Natural killer cell (primary cell): ENCODE measurements around the gene ZNF277. TPM values are rescaled to one million over a fixed set of nuclear protein-coding genes. Genes with fewer than 3 reads are reported as not detected.

Source experiments
- ATAC-seq, 3 donors: fragments of 150-1000 bp in 2 of 3; fragments of 200-7000 bp in 1 of 3; cut with Tn5 transposase; 1 replicate in 1 of 3; 2 replicates in 2 of 3; pipeline ENCODE4 v1.10.0; 2021; ENCODE audit warnings: mild to moderate bottlenecking in 2 of 3, moderate library complexity in 2 of 3
- DNase-seq, 2 donors: peaks; one replicate each; pipeline versions ENCODE4 v3.0.0 to v3.0.0-alpha.2; 2013 to 2021; ENCODE audit warnings: mixed read lengths in 1 of 2
- H3K27ac ChIP-seq: one replicate; pipeline ENCODE4 v1.5.1; 2013; ENCODE audit warnings: mild to moderate bottlenecking, low read length
- H3K27me3 ChIP-seq: one replicate; pipeline ENCODE4 v1.6.1; 2013; ENCODE audit warnings: low read length; ENCODE audit not compliant: control insufficient read depth, insufficient read depth
- H3K36me3 ChIP-seq: one replicate; pipeline ENCODE4 v1.6.1; 2013; ENCODE audit warnings: low read length; ENCODE audit not compliant: control insufficient read depth, insufficient read depth
- H3K4me1 ChIP-seq: one replicate; pipeline ENCODE4 v1.6.1; 2013; ENCODE audit warnings: low read length; ENCODE audit not compliant: control insufficient read depth, insufficient read depth
- H3K4me3 ChIP-seq: one replicate; pipeline ENCODE4 v1.5.1; 2013; ENCODE audit warnings: low read length
- H3K9me3 ChIP-seq: one replicate; pipeline ENCODE4 v1.6.1; 2013; ENCODE audit warnings: low read length; ENCODE audit not compliant: control insufficient read depth, insufficient read depth
- H3K27ac Mint-ChIP-seq, 2 donors: one replicate each; pipeline ENCODE4 v1.8.0; 2022; ENCODE audit warnings: mild to moderate bottlenecking in 2 of 2, mixed read lengths in 2 of 2, moderate library complexity in 1 of 2
- H3K27me3 Mint-ChIP-seq, 2 donors: one replicate each; pipeline ENCODE4 v1.8.0; 2022; ENCODE audit warnings: low read depth in 2 of 2, mixed read lengths in 2 of 2
- H3K36me3 Mint-ChIP-seq: one replicate; pipeline ENCODE4 v1.8.0; 2022; ENCODE audit warnings: mixed read lengths
- H3K4me1 Mint-ChIP-seq, 2 donors: one replicate each; pipeline ENCODE4 v1.8.0; 2022; ENCODE audit warnings: mixed read lengths in 2 of 2
- H3K4me3 Mint-ChIP-seq: one replicate; pipeline ENCODE4 v1.8.0; 2022; ENCODE audit warnings: mild to moderate bottlenecking, moderate library complexity, mixed read lengths
- H3K9me3 Mint-ChIP-seq, 2 donors: one replicate each; pipeline ENCODE4 v1.8.0; 2022; ENCODE audit warnings: mixed read lengths in 2 of 2
- CTCF ChIP-seq: fragments of 200-600 bp; IDR thresholded peaks from one replicate; pipeline ENCODE4 v1.8.0; 2022; ENCODE audit warnings: antibody characterized with exemption
- WGBS: methylation state at CpG from one replicate; pipeline ENCODE4 v1.1.7; 2013; ENCODE audit warnings: missing lambda C conversion rate; ENCODE audit not compliant: insufficient coverage; 5-methylcytosine and 5-hydroxymethylcytosine counted together
- intact Hi-C: fragments of 100-400 bp; cut with micrococcal nuclease; formaldehyde crosslinking; loops from one replicate; pipeline ENCODE4 v1.14.2; 2022
- total RNA-seq, 4 donors: library from RNA; stranded (reverse); fragments of 120-200 nt in 1 of 4; gene quantifications; one replicate each; pipeline versions ENCODE4 v1.2.3 to v1.2.4, GENCODE V29; 2013 to 2022

The ZNF277 gene
- 10 to 100 TPM; 13.0 to 20.8 (median 16.7) TPM for total RNA-seq
- 46.8 TPM for total RNA-seq (2013)

GRCh38 chr7:112206238-112206990 lies at the start of gene ZNF277, which contains the start of gene DOCK4:
ZNF277 (plus strand) TSS chr7:112206695; CDS start chr7:112206717, 22 bp downstream.
DOCK4 (minus strand) TSS chr7:112206399; CDS start chr7:112206138, 261 bp downstream.
- peaks cover 30 to 39% of the 10 kb centered on the region in 2 donors for H3K27me3 Mint-ChIP-seq
- H3K4me3 Mint-ChIP-seq: peak within 1 kb of the TSS; percentile 99
- H3K4me1 Mint-ChIP-seq: peaks cover 38 to 41% of the 10 kb centered on the region in 2 donors
- ATAC-seq (peak; percentile 88 to 95 (median 89)), DNase-seq (peak; percentile 99)
- Histone ChIP-seq H3K27ac (peak within 1 kb of the TSS; percentile 62), H3K36me3 (no peaks in the 10 kb centered on the region), H3K9me3 (no peaks in the 10 kb centered on the region), H3K4me3 (peak within 1 kb of the TSS; percentile 83), H3K27me3 (peaks cover 33% of the 10 kb centered on the region), H3K4me1 (peaks cover 21% of the 10 kb centered on the region)
- no peak for TF ChIP-seq CTCF
- H3K27ac Mint-ChIP-seq: peak within 1 kb of the TSS; percentile 93 to 99
- intact Hi-C loops: loop anchor here (1.0 to 10.0 kb wide), 2 partner anchors 244 to 642 kb away; partner anchors contain the start of genes IFRD1 and IMMP2L
- H3K9me3 Mint-ChIP-seq: no peaks in the 10 kb centered on the region
- no peaks in the 10 kb centered on the region for H3K36me3 Mint-ChIP-seq
- under 1% methylated on average over 67 of the region's 67 CpGs for WGBS

GRCh38 chr7:112157072-112157471 lies 49.4 kb upstream of the ZNF277 start:
- 15% methylated on average over 4 of the region's 4 CpGs for WGBS
- Mint-ChIP-seq H3K27ac (no peak overlapping the region), H3K4me3 (no peak overlapping the region), H3K27me3 (peaks cover 7 to 13% of the 10 kb centered on the region in 2 donors), H3K9me3 (no peaks in the 10 kb centered on the region), H3K4me1 (no peaks in the 10 kb centered on the region), H3K36me3 (no peaks in the 10 kb centered on the region)
- intact Hi-C loops: no loop called here
- no peak for TF ChIP-seq CTCF
- H3K9me3 ChIP-seq: no peaks in the 10 kb centered on the region
- DNase-seq (no peak), ATAC-seq (peak in 1 of 3 donors; percentile 41)
- H3K36me3 ChIP-seq: no peaks in the 10 kb centered on the region
- H3K27ac ChIP-seq: no peak overlapping the region
- H3K4me3 ChIP-seq: no peak overlapping the region
- H3K27me3 ChIP-seq: no peaks in the 10 kb centered on the region
- no peaks in the 10 kb centered on the region for H3K4me1 ChIP-seq

GRCh38 chr7:112159351-112159750 lies 47.1 kb upstream of the ZNF277 start:
- no peaks in the 10 kb centered on the region for H3K4me1 Mint-ChIP-seq
- WGBS: 50% methylated on average over 8 of the region's 8 CpGs
- TF ChIP-seq CTCF: no peak
- no peak overlapping the region for H3K4me3 Mint-ChIP-seq
- peaks cover 7 to 12% of the 10 kb centered on the region in 2 donors for H3K27me3 Mint-ChIP-seq
- no peaks in the 10 kb centered on the region for H3K36me3 Mint-ChIP-seq
- Histone ChIP-seq H3K4me3 (no peak overlapping the region), H3K27ac (no peak overlapping the region), H3K27me3 (no peaks in the 10 kb centered on the region), H3K4me1 (no peaks in the 10 kb centered on the region), H3K9me3 (no peaks in the 10 kb centered on the region), H3K36me3 (no peaks in the 10 kb centered on the region)
- ATAC-seq (no peak), DNase-seq (no peak)
- H3K27ac Mint-ChIP-seq: no peak overlapping the region
- H3K9me3 Mint-ChIP-seq: no peaks in the 10 kb centered on the region
- intact Hi-C loops: no loop called here
